ENCODE results near the gene CDK8.

- TF ChIP-seq CTCF (IDR thresholded peaks at IDR 0.05) = no peak
- TF ChIP-seq POLR2A (IDR thresholded peaks at IDR 0.05) = no peak
Measured at GRCh38 chr13:26412936-26413716, 159.2 kb downstream of the CDK8 start.
